BE2C (cell line): ENCODE results near the gene FYB2.

Experiments
- DNase-seq: peaks from one replicate; pipeline ENCODE4 v3.0.0-alpha.2; 2020
- H3K27me3 ChIP-seq: fragments of 250-450 bp; sonication (Bioruptor Pico); 2 replicates; pipeline ENCODE4 v1.5.1; 2020; ENCODE audit warnings: mild to moderate bottlenecking
- H3K36me3 ChIP-seq: fragments of 250-450 bp; sonication (Bioruptor Pico); 2 replicates; pipeline ENCODE4 v1.5.1; 2020; ENCODE audit warnings: mild to moderate bottlenecking
- H3K4me1 ChIP-seq: fragments of 250-450 bp; sonication (Bioruptor Pico); 2 replicates; pipeline ENCODE4 v1.5.1; 2020
- H3K4me3 ChIP-seq: 2 replicates; pipeline ENCODE4 v1.5.1; 2011; ENCODE audit warnings: low read depth, low read length
- H3K9me3 ChIP-seq: fragments of 250-450 bp; sonication (Bioruptor Pico); 2 replicates; pipeline ENCODE4 v1.5.1; 2020
- CTCF ChIP-seq: IDR thresholded peaks from 2 replicates; pipeline ENCODE4 v1.5.1; 2012; ENCODE audit warnings: mild to moderate bottlenecking, low read depth, low read length

FYB2 gene

GRCh38 chr1:56859287-56859686 lies 40.1 kb upstream of the FYB2 start:
- no peak for DNase-seq
- H3K9me3 ChIP-seq, result no peaks in the 10 kb centered on the region
- H3K4me1 ChIP-seq, result no peaks in the 10 kb centered on the region
- H3K36me3 ChIP-seq, result no peaks in the 10 kb centered on the region
- H3K27me3 ChIP-seq, result no peaks in the 10 kb centered on the region
- no peak for TF ChIP-seq CTCF
- no peak overlapping the region for H3K4me3 ChIP-seq

DNA sequence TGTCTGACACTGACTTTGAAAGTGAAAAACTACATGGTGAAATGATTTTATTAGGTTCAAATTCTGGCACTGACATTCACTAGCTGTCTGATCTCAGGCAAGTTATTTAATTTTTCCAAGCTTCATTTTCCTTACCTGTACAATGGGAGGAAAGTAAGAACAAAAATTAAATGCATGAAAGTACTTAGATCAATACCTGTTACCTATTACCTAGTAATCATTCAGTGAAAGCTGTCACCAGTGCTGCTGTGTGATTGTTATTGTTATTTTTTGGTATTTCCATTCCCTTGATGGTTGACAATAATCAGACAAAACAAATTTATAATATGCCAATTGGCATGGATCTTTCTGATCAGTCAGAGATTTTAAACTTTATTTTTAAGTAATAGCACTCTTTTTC lies 37.0 kb upstream of the FYB2 start:
- DNase-seq, result no peak
- no peaks in the 10 kb centered on the region for H3K9me3 ChIP-seq
- no peaks in the 10 kb centered on the region for H3K36me3 ChIP-seq
- no peaks in the 10 kb centered on the region for H3K27me3 ChIP-seq
- H3K4me1 ChIP-seq, result no peaks in the 10 kb centered on the region
- H3K4me3 ChIP-seq, result no peak overlapping the region
- TF ChIP-seq CTCF, result no peak

GRCh38 chr1:56855190-56855589 lies 36.0 kb upstream of the FYB2 start:
- DNase-seq, result no peak
- Histone ChIP-seq H3K36me3 (no peaks in the 10 kb centered on the region), H3K4me1 (no peaks in the 10 kb centered on the region), H3K4me3 (no peak overlapping the region), H3K27me3 (no peaks in the 10 kb centered on the region), H3K9me3 (no peaks in the 10 kb centered on the region)
- no peak for TF ChIP-seq CTCF

- Histone ChIP-seq H3K27me3 (no peaks in the 10 kb centered on the region), H3K9me3 (no peaks in the 10 kb centered on the region), H3K4me1 (no peaks in the 10 kb centered on the region), H3K4me3 (no peak within 1 kb of the TSS), H3K36me3 (no peaks in the 10 kb centered on the region)
- DNase-seq, result no peak
- TF ChIP-seq CTCF, result no peak
These were observed 35.4 kb upstream of the FYB2 start, which contains the start of gene C8A for GRCh38 chr1:56854521-56855099. Gene C8A (plus strand): TSS chr1:56854797. CDS start chr1:56854902, 105 bp downstream.

DNA sequence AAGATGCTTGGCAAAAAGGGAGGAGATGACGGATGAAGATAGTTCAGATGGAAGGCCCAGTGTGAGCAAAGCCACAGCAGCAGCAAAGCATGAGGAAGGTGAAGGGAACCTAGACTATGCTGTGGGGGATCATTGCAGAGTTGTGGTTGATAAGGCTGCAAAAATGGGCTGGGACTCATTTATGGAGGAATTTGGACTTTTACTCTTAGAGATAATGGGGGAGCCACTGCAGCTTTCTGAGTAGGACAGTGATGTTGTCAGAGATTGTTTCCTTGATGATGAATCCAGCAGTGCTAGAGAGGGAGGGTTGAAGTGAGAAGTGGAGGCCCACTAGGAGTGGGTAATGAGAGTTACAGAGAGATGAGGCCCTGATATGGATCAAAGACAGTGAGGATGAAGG lies 33.3 kb upstream of the FYB2 start:
- TF ChIP-seq CTCF, result no peak
- H3K27me3 ChIP-seq, result no peaks in the 10 kb centered on the region
- H3K36me3 ChIP-seq, result no peaks in the 10 kb centered on the region
- H3K4me3 ChIP-seq, result no peak overlapping the region
- DNase-seq, result no peak
- no peaks in the 10 kb centered on the region for H3K9me3 ChIP-seq
- no peaks in the 10 kb centered on the region for H3K4me1 ChIP-seq

GRCh38 chr1:56850922-56851321 lies 31.7 kb upstream of the FYB2 start:
- no peak overlapping the region for H3K4me3 ChIP-seq
- TF ChIP-seq CTCF, result no peak
- H3K27me3 ChIP-seq, result no peaks in the 10 kb centered on the region
- no peaks in the 10 kb centered on the region for H3K4me1 ChIP-seq
- no peaks in the 10 kb centered on the region for H3K9me3 ChIP-seq
- no peaks in the 10 kb centered on the region for H3K36me3 ChIP-seq
- DNase-seq, result no peak
